ENCODE data around the gene KRTAP10-9.
"Not testable (repeated sequence)": the region's sequence is repeated elsewhere in the genome, so short reads cannot be mapped to it uniquely, and the experiment has no call there.

The KRTAP10-9 gene

GRCh38 chr21:44639331-44639655 lies 12.4 kb downstream of the KRTAP10-9 start:
- no peak for TF ChIP-seq CTCF (IDR thresholded peaks at IDR 0.05; ENCODE audit: control insufficient read depth, extremely low read depth, insufficient read depth)
- H3K4me3 ChIP-seq (ENCODE audit: low read depth, low read length), result no peak overlapping the region
- no peak for DNase-seq (ENCODE audit: low read depth)

GRCh38 chr21:44640761-44641160 lies 13.9 kb downstream of the KRTAP10-9 start:
- no peak for DNase-seq (ENCODE audit: low read depth)
- TF ChIP-seq CTCF (IDR thresholded peaks at IDR 0.05; ENCODE audit: control insufficient read depth, extremely low read depth, insufficient read depth), result no peak
- no peak overlapping the region for H3K4me3 ChIP-seq (ENCODE audit: low read depth, low read length)

DNA sequence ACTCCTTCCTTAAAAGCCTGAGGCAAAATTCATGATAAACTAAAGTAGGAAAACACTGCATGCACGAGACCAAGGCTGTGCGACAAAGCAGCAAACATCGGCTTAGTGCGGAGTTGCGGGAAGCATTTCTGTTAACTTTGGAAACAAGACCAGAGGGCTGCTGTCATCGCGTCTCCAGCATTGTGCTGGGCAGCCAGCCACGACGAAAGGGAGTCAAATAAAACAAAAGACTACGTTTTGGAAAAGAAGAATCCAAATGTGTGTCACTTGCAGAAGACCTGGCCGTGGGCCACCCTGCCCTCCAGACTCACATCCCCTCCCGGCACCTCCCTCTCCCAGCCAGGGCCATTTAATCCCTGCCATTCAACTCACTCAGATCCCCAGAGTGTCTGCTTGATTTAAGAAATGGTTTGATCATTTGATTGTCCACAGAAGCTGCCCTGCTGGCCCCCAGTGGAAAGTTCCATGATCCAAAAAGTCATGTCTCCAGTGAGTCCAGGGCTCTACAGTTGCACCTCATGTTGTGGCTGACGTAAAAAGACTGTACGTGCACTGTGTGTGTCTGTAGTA lies 16.9 kb downstream of the KRTAP10-9 start:
- no peak for TF ChIP-seq CTCF (IDR thresholded peaks at IDR 0.05; ENCODE audit: control insufficient read depth, extremely low read depth, insufficient read depth)
- DNase-seq (ENCODE audit: low read depth), result no peak

DNA sequence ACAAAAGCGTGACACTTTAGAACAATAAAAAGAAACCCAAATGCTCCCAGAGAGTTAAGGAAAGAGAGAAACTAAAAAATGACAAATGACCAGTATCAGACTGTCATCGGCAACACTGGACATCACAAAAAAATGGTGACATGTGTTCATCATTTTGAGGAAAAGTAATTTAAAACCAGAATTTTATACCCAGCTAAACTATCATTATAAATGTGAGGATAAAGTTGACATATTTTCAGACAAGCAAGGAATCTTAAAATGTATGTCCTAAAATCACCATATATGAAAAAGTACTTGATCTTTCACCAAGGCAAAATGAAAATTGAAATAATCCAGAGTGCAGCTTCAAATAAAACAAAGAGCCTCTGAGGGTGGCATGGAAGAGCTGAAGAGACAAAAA lies 18.0 kb downstream of the KRTAP10-9 start:
- no peak overlapping the region for H3K4me3 ChIP-seq (ENCODE audit: low read depth, low read length)
- DNase-seq (ENCODE audit: low read depth), result no peak
- no peak for TF ChIP-seq CTCF (IDR thresholded peaks at IDR 0.05; ENCODE audit: control insufficient read depth, extremely low read depth, insufficient read depth)

More for the DNA sequence above, 16.9 kb downstream of the KRTAP10-9 start:
- no peak overlapping the region for H3K4me3 ChIP-seq (ENCODE audit: low read depth, low read length)

- not testable (repeated sequence) for H3K4me3 ChIP-seq (ENCODE audit: low read depth, low read length); DNase-seq (ENCODE audit: low read depth)
These were observed 19.7 kb downstream of the KRTAP10-9 start, which contains the start of gene KRTAP10-11 for GRCh38 chr21:44646366-44647221. KRTAP10-11 (plus strand) TSS chr21:44646414; CDS start chr21:44646459, 45 bp downstream.

DNA sequence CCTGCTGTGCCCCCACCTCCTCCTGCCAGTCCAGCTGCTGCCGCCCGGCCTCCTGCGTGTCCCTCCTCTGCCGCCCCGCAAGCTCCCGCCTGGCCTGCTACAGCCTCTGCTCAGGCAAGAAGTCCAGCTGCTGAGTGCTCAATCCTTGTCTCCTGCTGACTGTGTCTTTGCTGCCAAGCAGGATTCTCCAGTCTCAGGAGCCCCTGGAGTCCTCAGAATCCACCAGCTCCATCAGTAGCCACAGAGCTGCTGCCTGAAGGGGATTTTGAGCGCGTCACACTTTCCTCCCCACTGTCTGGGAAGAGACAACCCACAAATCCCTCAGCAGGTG lies 20.3 kb downstream of the KRTAP10-9 start:
- no peak for TF ChIP-seq CTCF (IDR thresholded peaks at IDR 0.05; ENCODE audit: control insufficient read depth, extremely low read depth, insufficient read depth)
- no peak overlapping the region for H3K4me3 ChIP-seq (ENCODE audit: low read depth, low read length)
- DNase-seq (ENCODE audit: low read depth), result no peak

GRCh38 chr21:44648557-44649311 lies 21.8 kb downstream of the KRTAP10-9 start:
- no peak for TF ChIP-seq CTCF (IDR thresholded peaks at IDR 0.05; ENCODE audit: control insufficient read depth, extremely low read depth, insufficient read depth)
- no peak for DNase-seq (ENCODE audit: low read depth)
- no peak overlapping the region for H3K4me3 ChIP-seq (ENCODE audit: low read depth, low read length)
